ENCODE measurements around the gene HSPB1.

HSPB1 gene

GRCh38 chr7:76294344-76295024, 8.0 kb upstream of the HSPB1 start (continued):
- TF ChIP-seq ZBTB49 (tag by site-specific recombination; IDR thresholded peaks at IDR 0.05; ENCODE audit: low read depth) = no peak
- TF ChIP-seq ZBTB48 (tag by site-specific recombination; IDR thresholded peaks at IDR 0.05) = no peak
- TF ChIP-seq ZNF114 (tag by site-specific recombination; IDR thresholded peaks at IDR 0.05) = no peak
- TF ChIP-seq TCF7L2 (IDR thresholded peaks at IDR 0.05; ENCODE audit: borderline replicate concordance, low read depth, low read length) = no peak
- no peak for TF ChIP-seq ZNF362 (tag by site-specific recombination; IDR thresholded peaks at IDR 0.05)
- no peak for TF ChIP-seq SETDB1 (IDR thresholded peaks at IDR 0.05; ENCODE audit: insufficient read length, low read length)
- no peak for TF ChIP-seq PBX3 (CRISPR knock-in tag; IDR thresholded peaks at IDR 0.05)
- TF ChIP-seq ZBTB44 (tag by site-specific recombination; IDR thresholded peaks at IDR 0.05) = no peak
- no peak for TF ChIP-seq ZNF26 (tag by site-specific recombination; IDR thresholded peaks at IDR 0.05)
- TF ChIP-seq ZNF121 (tag by site-specific recombination; IDR thresholded peaks at IDR 0.05) = no peak
- 0 out of 2 replicates have a peak, but pooled peaks have one; percentile 23 for TF ChIP-seq SP7 (tag by site-specific recombination; IDR thresholded peaks at IDR 0.05)
- TF ChIP-seq ZNF214 (tag by site-specific recombination; IDR thresholded peaks at IDR 0.05; ENCODE audit: borderline replicate concordance) = no peak
- TF ChIP-seq GLIS1 (tag by site-specific recombination; IDR thresholded peaks at IDR 0.05) = no peak; the same call in 1 of the 2 replicates
- TF ChIP-seq ZNF391 (tag by site-specific recombination; IDR thresholded peaks at IDR 0.05; ENCODE audit: borderline replicate concordance, low read depth) = no peak
- TF ChIP-seq ZNF660 (tag by site-specific recombination; IDR thresholded peaks at IDR 0.05) = no peak
- TF ChIP-seq ZNF560 (tag by site-specific recombination; IDR thresholded peaks at IDR 0.05; ENCODE audit: borderline replicate concordance) = no peak
- TF ChIP-seq ZNF792 (tag by site-specific recombination; IDR thresholded peaks at IDR 0.05) = no peak
- no peak for TF ChIP-seq WT1 (tag by site-specific recombination; IDR thresholded peaks at IDR 0.05)
- no peak for TF ChIP-seq ZBTB7A (tag by site-specific recombination; IDR thresholded peaks at IDR 0.05; ENCODE audit: low read depth)
- TF ChIP-seq ZNF510 (tag by site-specific recombination; IDR thresholded peaks at IDR 0.05; ENCODE audit: insufficient replicate concordance) = no peak
- no peak for TF ChIP-seq RBAK (tag by site-specific recombination; IDR thresholded peaks at IDR 0.05)
- no peak for TF ChIP-seq ZNF624 (tag by site-specific recombination; IDR thresholded peaks at IDR 0.05)
- no peak for TF ChIP-seq REST (tag by site-specific recombination; IDR thresholded peaks at IDR 0.05)
- TF ChIP-seq BCL11A (tag by site-specific recombination; IDR thresholded peaks at IDR 0.05; ENCODE audit: low read depth) = 0 out of 2 replicates have a peak, but pooled peaks have one; percentile 36
- 0 out of 2 replicates have a peak, but pooled peaks have one; percentile 30 for TF ChIP-seq ZNF335 (tag by site-specific recombination; conservative IDR thresholded peaks at IDR 0.05)
- no peak for TF ChIP-seq ZNF354C (tag by site-specific recombination; IDR thresholded peaks at IDR 0.05; ENCODE audit: borderline replicate concordance, low read depth)
- no peak for TF ChIP-seq ZNF571 (tag by site-specific recombination; IDR thresholded peaks at IDR 0.05)
